ENCODE results near the gene DSCAML1.

DSCAML1 gene

DNA sequence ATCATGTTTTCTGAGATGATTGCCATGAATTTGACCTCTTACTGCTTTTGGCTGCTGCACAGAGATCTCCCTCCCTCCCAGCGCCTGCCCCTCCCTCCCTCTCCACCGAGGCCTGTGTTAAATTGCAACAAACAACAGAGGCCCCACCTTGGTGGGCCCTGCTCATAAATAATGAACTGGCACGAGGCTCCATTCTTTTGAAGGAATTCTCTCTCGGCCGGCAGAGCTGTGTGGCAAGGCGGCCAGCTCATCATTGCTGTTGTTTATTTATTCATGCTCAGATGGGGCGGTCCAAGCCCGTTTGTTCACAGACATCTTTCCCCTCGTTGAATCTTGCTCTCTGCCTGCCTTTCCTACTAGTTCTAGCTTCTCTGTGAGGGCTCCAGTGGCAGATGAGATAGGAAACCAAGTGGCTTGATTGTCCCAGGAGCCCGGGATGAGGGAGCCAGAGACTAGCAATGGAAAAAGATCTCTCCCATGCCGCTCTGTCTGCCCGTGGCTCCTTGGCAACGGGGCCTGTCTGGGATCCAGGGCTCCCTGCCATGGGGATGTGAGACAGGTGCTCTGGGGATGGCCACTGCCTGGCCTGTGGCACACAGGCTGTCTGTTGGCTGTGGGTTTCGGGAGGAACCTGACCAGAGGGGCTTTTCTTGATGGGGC, 192.6 kb downstream of the DSCAML1 start:
- DNase-seq, result no peak

- DNase-seq, result no peak
Observed at GRCh38 chr11:117603932-117604331, 193.1 kb downstream of the DSCAML1 start.

DNA sequence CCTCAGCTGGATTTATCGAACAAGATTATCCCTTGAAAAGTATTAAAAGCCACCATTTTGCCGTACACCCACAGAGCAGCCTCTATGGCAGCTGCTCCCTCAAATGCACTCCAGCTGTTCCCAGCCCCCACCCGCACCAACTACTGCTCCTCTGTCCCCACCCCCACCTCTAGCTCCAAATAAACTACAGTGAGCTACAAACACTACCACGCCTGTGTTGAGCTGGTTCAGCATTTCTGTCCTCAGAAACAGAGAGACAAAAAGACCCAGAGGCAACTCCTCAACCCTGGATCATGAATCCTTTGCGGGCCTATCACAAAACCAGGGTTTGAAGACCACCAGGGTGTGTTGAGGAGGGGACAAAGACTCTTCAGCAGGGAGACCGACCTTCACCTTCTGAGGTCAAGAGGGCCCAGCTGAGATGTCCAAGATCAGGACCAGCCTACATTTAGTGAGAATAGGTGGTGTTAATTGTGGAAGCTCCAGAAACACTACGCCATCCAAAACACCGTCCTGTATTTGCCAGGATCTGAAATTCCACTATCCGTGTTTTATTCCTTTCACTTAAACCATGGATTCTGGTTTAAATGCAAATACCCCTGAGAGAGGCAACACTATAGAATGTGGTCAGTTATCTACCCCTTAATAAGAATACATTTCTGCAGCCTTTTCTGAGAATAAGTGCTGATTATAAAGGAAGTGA, 195.9 kb downstream of the DSCAML1 start:
- no peak for DNase-seq

- no peak for DNase-seq
Observed at GRCh38 chr11:117600234-117600783, 196.7 kb downstream of the DSCAML1 start.

- DNase-seq, result peak; percentile 60 to 64
Observed at GRCh38 chr11:117597071-117597470, 199.9 kb downstream of the DSCAML1 start.

DNA sequence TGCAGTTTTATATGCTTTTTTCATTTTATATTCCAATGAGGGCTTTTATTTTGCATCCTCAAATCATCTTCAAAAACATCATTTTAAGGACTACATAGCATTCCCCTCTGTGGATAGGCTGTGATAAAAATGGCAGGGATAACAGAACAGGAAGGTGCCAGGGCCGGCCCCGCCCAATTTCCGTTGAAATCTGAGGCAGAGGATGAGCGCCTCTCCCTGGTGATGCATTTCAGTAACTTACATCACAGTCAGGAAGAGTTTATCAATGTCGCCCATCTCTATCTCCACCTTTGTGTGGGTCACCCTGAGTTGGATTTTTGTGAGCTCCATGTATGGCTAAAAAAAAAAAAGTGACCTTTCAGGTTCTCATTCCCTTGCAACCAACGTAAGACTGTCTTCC, 201.6 kb downstream of the DSCAML1 start:
- no peak for DNase-seq

DNA sequence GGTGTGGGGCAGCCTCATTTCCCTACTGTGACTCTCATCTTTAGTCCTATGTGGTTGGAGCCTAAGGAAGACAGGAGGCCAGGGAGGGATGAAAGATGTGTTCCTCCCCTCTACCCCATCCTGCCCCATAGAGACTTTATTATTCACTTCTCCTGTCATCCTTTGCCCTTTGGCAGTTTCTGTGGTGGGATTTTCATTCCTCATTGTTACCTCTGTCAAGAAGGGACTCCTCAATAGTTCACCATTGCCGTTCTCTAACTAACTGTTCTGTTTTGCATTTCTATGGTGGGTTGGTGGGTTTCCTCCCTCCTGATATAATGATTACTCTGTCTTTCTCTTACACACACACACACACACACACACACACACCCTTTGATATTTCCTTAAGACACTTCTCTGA, 202.3 kb downstream of the DSCAML1 start:
- DNase-seq, result no peak

DNA sequence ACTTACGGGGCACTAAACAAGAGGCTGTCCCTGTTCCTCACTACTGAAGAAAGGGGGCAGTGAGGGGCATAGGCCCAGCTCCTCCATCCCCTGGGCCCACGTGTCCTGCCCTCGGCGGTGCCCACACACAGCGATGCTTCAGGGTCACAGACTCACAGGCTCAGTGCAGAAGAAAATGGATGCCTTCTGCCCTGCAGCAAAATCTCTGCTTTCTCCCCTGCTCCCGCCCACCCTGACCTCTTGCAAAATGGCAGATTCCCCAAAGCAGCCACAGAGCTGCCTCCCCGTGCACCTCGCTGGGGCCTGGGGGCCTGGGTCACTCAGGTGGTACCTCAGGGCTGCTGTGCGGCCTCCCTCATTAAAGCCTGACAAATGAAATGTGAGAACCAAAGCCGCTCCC, 204.0 kb downstream of the DSCAML1 start:
- no peak for DNase-seq

GRCh38 chr11:117591316-117592039, 205.5 kb downstream of the DSCAML1 start:
- DNase-seq, result no peak

DNA sequence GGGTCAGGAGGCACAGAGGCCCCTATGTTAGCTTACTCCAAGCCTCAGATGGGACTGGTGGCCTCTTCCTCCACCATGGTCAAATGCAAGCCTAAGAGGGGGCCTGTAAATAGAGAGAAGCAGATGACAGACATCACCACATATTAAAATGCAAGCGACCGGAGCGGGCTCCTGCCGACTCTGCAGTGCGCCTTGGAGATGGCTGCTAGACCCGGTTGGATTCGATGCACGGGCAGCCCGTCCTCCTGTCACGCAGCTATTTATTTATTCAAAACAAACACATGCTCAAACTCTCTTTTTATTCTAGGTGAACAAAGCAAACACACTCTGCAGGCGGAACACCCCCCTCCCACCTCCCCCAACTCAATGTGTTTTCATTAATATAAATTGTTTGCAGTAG, 208.0 kb downstream of the DSCAML1 start:
- no peak for DNase-seq

DNA sequence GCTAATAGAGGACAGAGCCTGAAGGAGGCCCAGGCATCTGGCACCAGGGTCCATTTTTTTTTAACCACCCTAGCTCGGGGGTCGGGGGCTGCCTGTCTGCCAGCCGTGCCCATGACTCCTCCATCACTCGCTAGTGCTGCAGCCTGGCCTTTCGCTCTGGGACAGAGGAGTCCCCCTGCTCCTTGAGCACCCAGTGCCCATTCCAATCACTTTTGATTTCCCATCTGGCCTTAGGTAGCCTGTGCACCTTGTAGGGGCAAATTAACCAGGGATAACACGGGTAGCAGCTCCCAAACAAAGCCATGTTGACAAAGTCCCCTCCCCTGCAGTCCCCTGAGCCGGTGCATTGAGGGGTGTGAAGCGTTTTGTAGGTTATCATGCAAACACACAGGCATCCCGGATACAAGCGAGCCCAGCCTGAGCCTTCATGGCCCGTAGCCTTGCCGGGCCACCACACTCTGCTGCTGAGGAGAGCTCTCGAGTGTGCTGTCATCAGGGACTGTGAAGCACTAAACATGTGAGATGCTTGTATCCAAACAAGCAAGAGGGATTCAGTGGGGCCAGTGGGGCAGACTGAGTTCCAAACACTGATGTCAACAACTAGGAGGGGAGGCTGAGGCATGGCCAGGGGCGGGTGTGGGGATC, 208.7 kb downstream of the DSCAML1 start:
- DNase-seq, result no peak

- no peak for DNase-seq
Observed at GRCh38 chr11:117587416-117587815, 209.6 kb downstream of the DSCAML1 start.

DNA sequence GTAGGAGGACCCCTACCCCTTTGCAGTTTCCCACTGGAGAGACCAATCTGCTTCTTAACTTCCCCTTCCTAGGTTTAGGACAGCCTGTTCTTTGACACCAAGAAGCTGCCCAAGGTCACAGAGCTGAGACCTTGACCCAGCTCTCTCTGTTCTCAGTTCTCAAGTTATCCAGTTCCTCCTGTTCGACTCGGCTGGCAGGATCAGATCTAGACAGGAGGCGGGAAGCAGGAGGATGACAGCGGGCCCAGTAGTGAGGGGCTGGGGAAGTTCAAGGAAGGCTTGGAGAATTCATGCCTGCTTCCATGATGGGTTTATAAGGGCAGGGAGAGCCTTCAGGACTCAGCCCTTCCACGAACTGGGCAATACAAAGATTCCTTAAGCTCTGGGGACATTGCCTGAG, 210.6 kb downstream of the DSCAML1 start:
- DNase-seq, result no peak

DNA sequence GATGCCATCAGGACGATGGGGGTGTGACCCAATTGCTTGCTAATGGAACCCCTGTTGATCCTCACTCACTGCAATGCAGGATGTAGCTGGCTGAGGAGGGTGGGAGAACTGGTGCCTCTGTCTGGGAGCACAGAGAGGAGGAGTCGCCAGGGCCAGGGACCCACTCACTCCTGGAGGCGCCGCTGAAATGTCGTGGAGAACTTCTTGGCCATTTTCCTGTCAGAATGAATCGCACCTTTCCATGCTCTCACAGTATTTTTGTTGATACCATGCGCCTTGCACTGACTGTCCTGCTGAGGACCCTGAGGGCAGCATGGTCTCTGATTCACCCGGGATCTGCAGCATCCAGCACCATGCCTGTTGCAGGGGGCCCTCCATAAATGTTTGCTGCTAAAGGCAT, 211.4 kb downstream of the DSCAML1 start:
- no peak for DNase-seq

- DNase-seq, result no peak
Observed at GRCh38 chr11:117584056-117584830, 212.8 kb downstream of the DSCAML1 start.

- DNase-seq, result no peak
Observed at GRCh38 chr11:117583063-117583801, 213.8 kb downstream of the DSCAML1 start.

GRCh38 chr11:117582433-117582832, 214.6 kb downstream of the DSCAML1 start:
- no peak for DNase-seq

DNA sequence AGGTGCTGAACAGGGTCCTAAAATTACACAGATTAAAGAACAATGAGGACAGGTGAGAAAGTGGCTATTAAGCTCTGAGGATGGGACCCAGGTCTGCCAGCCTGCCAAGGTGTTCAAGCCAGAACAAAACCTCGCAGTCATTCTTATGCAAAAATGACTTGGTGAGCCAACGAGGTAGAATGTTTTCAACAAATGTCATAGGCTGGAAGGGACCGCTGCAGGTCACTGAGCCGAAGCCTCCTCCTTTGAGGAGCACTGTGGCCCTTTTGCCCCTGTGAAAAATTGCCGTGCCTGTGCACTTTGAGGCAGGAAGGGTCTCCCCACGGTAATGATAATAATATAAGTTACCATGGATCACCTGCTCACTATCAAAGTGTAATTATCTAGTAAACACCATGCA, 216.2 kb downstream of the DSCAML1 start:
- no peak for DNase-seq

GRCh38 chr11:117579161-117579560, 217.9 kb downstream of the DSCAML1 start:
- DNase-seq, result no peak

DNA sequence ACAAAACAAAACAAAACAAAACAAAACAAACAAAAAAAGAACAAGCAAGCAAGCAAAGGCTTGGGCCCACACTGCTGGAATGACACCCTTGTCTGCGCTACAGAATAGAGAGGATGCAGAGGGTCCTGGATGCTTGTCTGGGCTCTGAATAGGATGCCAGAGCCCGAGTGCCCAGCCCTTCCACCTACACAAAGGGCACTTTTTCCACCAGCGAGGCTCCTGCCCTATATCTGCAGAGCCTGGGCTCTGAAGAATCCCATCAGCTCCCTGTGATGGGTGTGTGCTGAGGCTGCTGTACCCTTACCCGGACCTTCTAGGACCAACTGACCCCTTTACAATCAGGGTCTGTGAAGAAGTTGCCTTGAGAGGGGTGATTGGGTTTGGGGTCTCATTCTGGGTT, 221.2 kb downstream of the DSCAML1 start:
- DNase-seq, result no peak

GRCh38 chr11:117574551-117574950, 222.5 kb downstream of the DSCAML1 start:
- no peak for DNase-seq

DNA sequence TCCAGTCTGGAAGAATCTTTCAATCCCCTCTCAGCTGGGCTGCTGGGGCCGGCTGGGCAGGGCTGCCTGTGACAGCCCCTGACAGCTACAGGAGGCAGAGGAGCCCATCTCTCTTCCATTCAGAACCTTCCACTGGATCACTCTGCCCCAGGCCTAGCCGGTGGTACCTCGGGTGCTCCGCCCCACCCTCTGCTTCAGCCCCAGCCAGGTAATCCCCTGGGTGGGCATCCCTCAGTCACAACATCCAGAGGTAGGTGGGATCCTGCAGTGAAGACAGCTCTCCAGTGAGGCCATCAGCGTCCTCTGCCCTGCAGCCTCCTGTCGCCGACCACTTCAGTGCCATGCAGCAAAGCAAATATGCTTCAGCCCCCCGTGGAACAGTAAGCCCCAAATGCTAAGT, 223.7 kb downstream of the DSCAML1 start:
- DNase-seq, result no peak

Data from activated T-cell treated with anti-CD3 and anti-CD28 coated beads, Interleukin-2, amount 50 U/mL, for 48 hours (primary cell).